Adrenal gland (tissue), 5 donors: Measurements from ENCODE around the gene SH3PXD2B.

Source experiments
- CTCF ChIP-seq, 6 experiments: fragments of 450-650 bp in 4 of 6; fragments of 200-600 bp in 2 of 6; sonication (generic) in 1 of 6; IDR thresholded peaks; 1 replicate in 5 of 6; 2 replicates in 1 of 6; pipeline versions ENCODE4 v1.5.1 to v1.8.0; 2016 to 2021; ENCODE audit warnings: antibody characterized with exemption in 6 of 6, mild to moderate bottlenecking in 2 of 6, moderate library complexity in 1 of 6
- POLR2A ChIP-seq, 2 donors: fragments of 450-650 bp; IDR thresholded peaks; one replicate each; pipeline ENCODE4 v1.6.1; 2017; ENCODE audit warnings: antibody characterized with exemption in 2 of 2, mild to moderate bottlenecking in 2 of 2, moderate library complexity in 1 of 2
- donor health status: DM: no; HTN: no; CAD: no.

- TF ChIP-seq CTCF (IDR thresholded peaks at IDR 0.05) (no peak), POLR2A (IDR thresholded peaks at IDR 0.05) (no peak)
Observed at GRCh38 chr5:172358345-172358744, 96.0 kb downstream of the SH3PXD2B start.
